ENCODE measurements around the gene TSEN15. TPM values are rescaled to one million over a fixed set of nuclear protein-coding genes. Genes with fewer than 3 reads are reported as not detected.

Gene TSEN15
- total and polyA plus RNA-seq, 9 of the 15 experiments (the other 6 are each of a cell fraction or from before 2014, with no cell fraction given), result 25.6 to 121 (median 91.3) TPM

DNA sequence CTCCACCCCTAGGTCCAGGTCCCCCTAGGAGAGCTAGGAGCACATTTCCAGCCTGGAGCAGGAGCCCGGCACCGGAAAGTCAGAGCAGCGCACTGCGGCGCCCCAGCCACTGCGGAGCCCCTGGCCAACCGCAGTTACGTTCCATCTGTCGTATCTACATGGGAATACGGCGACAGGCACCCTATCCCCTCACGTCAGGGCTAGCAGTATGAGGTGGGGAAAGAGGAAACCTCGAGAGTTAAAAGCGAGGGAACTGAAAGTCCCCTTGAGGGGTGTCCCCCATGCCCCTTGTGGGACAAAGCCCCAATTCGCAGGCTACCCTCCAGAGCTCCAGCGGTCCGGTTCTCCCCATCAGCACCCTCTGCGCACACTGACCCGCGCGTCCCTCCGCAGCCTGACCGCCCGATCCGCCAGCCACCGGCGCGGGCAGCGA lies 15.0 kb upstream of the TSEN15 start (continued):
- TF ChIP-seq ZNF76 (CRISPR knock-in tag; IDR thresholded peaks at IDR 0.05; ENCODE audit: borderline replicate concordance), result no peak
- no peak; the same call in 1 of the 2 replicates for TF ChIP-seq PML (IDR thresholded peaks at IDR 0.05; ENCODE audit: low read length)
- no peak for TF ChIP-seq NR3C1 (CRISPR knock-in tag; IDR thresholded peaks at IDR 0.05)
- TF ChIP-seq EHMT2 (IDR thresholded peaks at IDR 0.05), result no peak
- no peak for TF ChIP-seq ZNF41 (CRISPR knock-in tag; conservative IDR thresholded peaks at IDR 0.05)
- TF ChIP-seq, protein P1, sequence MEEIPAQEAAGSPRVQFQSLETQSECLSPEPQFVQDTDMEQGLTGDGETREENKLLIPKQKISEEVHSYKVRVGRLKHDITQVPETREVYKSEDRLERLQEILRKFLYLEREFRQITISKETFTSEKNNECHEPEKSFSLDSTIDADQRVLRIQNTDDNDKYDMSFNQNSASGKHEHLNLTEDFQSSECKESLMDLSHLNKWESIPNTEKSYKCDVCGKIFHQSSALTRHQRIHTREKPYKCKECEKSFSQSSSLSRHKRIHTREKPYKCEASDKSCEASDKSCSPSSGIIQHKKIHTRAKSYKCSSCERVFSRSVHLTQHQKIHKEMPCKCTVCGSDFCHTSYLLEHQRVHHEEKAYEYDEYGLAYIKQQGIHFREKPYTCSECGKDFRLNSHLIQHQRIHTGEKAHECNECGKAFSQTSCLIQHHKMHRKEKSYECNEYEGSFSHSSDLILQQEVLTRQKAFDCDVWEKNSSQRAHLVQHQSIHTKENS (CRISPR knock-in tag; IDR thresholded peaks at IDR 0.05), result no peak
- TF ChIP-seq DACH1 (IDR thresholded peaks at IDR 0.05; ENCODE audit: partially characterized antibody), result no peak
- TF ChIP-seq ZNF12 (CRISPR knock-in tag; IDR thresholded peaks at IDR 0.05), result no peak
- TF ChIP-seq PHF21A (IDR thresholded peaks at IDR 0.05; ENCODE audit: borderline replicate concordance, low read depth), result no peak
- no peak for TF ChIP-seq COPS2 (conservative IDR thresholded peaks at IDR 0.05)
- no peak for TF ChIP-seq XRCC3 (IDR thresholded peaks at IDR 0.05)
- no peak for TF ChIP-seq PCBP1 (IDR thresholded peaks at IDR 0.05; ENCODE audit: low read depth, low read length, poor library complexity, severe bottlenecking)
- TF ChIP-seq ZFPM2 (CRISPR knock-in tag; IDR thresholded peaks at IDR 0.05), result no peak
- TF ChIP-seq, protein P2, sequence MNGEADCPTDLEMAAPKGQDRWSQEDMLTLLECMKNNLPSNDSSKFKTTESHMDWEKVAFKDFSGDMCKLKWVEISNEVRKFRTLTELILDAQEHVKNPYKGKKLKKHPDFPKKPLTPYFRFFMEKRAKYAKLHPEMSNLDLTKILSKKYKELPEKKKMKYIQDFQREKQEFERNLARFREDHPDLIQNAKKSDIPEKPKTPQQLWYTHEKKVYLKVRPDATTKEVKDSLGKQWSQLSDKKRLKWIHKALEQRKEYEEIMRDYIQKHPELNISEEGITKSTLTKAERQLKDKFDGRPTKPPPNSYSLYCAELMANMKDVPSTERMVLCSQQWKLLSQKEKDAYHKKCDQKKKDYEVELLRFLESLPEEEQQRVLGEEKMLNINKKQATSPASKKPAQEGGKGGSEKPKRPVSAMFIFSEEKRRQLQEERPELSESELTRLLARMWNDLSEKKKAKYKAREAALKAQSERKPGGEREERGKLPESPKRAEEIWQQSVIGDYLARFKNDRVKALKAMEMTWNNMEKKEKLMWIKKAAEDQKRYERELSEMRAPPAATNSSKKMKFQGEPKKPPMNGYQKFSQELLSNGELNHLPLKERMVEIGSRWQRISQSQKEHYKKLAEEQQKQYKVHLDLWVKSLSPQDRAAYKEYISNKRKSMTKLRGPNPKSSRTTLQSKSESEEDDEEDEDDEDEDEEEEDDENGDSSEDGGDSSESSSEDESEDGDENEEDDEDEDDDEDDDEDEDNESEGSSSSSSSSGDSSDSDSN (IDR thresholded peaks at IDR 0.05; ENCODE audit: borderline replicate concordance in 1 of 2, low read depth in 2 of 2, low read length in 2 of 2), result peak; percentile 30 to 80; a peak in 3 of 4 replicates
- TF ChIP-seq, protein P3, sequence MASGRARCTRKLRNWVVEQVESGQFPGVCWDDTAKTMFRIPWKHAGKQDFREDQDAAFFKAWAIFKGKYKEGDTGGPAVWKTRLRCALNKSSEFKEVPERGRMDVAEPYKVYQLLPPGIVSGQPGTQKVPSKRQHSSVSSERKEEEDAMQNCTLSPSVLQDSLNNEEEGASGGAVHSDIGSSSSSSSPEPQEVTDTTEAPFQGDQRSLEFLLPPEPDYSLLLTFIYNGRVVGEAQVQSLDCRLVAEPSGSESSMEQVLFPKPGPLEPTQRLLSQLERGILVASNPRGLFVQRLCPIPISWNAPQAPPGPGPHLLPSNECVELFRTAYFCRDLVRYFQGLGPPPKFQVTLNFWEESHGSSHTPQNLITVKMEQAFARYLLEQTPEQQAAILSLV (tag; IDR thresholded peaks at IDR 0.05), result no peak
- TF ChIP-seq ZBTB7A (IDR thresholded peaks at IDR 0.05; ENCODE audit: borderline replicate concordance, control insufficient read depth, low read depth, low read length), result no peak
- TF ChIP-seq RBM17 (IDR thresholded peaks at IDR 0.05; ENCODE audit: borderline replicate concordance, low read depth, low read length), result no peak
- no peak for TF ChIP-seq HMGN3 (IDR thresholded peaks at IDR 0.05; ENCODE audit: borderline replicate concordance, extremely low read depth, insufficient read length, low read depth, low read length)
- no peak for TF ChIP-seq ZNF551 (CRISPR knock-in tag; IDR thresholded peaks at IDR 0.05)
- TF ChIP-seq MBD2 (IDR thresholded peaks at IDR 0.05; ENCODE audit: borderline replicate concordance, low read depth), result 0 out of 2 replicates have a peak, but pooled peaks have one; percentile 10
- TF ChIP-seq ZNF695 (CRISPR knock-in tag; IDR thresholded peaks at IDR 0.05), result 0 out of 2 replicates have a peak, but pooled peaks have one; percentile 35
- TF ChIP-seq, protein P4, sequence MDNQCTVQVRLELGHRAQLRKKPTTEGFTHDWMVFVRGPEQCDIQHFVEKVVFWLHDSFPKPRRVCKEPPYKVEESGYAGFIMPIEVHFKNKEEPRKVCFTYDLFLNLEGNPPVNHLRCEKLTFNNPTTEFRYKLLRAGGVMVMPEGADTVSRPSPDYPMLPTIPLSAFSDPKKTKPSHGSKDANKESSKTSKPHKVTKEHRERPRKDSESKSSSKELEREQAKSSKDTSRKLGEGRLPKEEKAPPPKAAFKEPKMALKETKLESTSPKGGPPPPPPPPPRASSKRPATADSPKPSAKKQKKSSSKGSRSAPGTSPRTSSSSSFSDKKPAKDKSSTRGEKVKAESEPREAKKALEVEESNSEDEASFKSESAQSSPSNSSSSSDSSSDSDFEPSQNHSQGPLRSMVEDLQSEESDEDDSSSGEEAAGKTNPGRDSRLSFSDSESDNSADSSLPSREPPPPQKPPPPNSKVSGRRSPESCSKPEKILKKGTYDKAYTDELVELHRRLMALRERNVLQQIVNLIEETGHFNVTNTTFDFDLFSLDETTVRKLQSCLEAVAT (IDR thresholded peaks at IDR 0.05), result peak in 1 of 2 experiments; percentile 56; a peak in 2 of 4 replicates

All from K562 (cell line).